ENCODE measurements around the gene TMEM243.
"Not testable (repeated sequence)": the region's sequence is repeated elsewhere in the genome, so short reads cannot be mapped to it uniquely, and the experiment has no call there.

GRCh38 chr7:87238464-87239051, 19.0 kb upstream of the TMEM243 start:
- not testable (repeated sequence) for TF ChIP-seq CTCF (IDR thresholded peaks at IDR 0.05); ZFX (IDR thresholded peaks at IDR 0.05; ENCODE audit: borderline replicate concordance)
